HFF-Myc (cell line): Measurements from ENCODE around the gene ASCC3.
A peak's percentile ranks its signal among the peaks of the same experiment; 100 is the strongest.

Source experiments
- DNase-seq: peaks from one replicate; pipeline ENCODE4 v3.0.0-alpha.2; 2011; ENCODE audit warnings: low read depth; ENCODE audit errors: extremely low read depth
- H3K4me3 ChIP-seq: replicated peaks from 2 replicates; pipeline ENCODE4 v1.5.1; 2011; ENCODE audit warnings: low read depth, mild to moderate bottlenecking, control low read depth, low read length
- TF ChIP-seq, protein P1 (sequence below): IDR thresholded peaks from 2 replicates; pipeline ENCODE4 v1.5.1; 2012; ENCODE audit warnings: mild to moderate bottlenecking, low read depth, low read length, control low read depth; ENCODE audit errors: missing control alignments

ASCC3 gene

GRCh38 chr6:100565439-100566104 lies 315.6 kb downstream of the ASCC3 start:
- TF ChIP-seq, protein P1, sequence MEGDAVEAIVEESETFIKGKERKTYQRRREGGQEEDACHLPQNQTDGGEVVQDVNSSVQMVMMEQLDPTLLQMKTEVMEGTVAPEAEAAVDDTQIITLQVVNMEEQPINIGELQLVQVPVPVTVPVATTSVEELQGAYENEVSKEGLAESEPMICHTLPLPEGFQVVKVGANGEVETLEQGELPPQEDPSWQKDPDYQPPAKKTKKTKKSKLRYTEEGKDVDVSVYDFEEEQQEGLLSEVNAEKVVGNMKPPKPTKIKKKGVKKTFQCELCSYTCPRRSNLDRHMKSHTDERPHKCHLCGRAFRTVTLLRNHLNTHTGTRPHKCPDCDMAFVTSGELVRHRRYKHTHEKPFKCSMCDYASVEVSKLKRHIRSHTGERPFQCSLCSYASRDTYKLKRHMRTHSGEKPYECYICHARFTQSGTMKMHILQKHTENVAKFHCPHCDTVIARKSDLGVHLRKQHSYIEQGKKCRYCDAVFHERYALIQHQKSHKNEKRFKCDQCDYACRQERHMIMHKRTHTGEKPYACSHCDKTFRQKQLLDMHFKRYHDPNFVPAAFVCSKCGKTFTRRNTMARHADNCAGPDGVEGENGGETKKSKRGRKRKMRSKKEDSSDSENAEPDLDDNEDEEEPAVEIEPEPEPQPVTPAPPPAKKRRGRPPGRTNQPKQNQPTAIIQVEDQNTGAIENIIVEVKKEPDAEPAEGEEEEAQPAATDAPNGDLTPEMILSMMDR: no peak
- no peak overlapping the region for H3K4me3 ChIP-seq
- no peak for DNase-seq

- H3K4me3 ChIP-seq: no peak overlapping the region
- no peak for DNase-seq
- TF ChIP-seq, protein P1: no peak
Observed at GRCh38 chr6:100559859-100560258, 321.3 kb downstream of the ASCC3 start.

DNA sequence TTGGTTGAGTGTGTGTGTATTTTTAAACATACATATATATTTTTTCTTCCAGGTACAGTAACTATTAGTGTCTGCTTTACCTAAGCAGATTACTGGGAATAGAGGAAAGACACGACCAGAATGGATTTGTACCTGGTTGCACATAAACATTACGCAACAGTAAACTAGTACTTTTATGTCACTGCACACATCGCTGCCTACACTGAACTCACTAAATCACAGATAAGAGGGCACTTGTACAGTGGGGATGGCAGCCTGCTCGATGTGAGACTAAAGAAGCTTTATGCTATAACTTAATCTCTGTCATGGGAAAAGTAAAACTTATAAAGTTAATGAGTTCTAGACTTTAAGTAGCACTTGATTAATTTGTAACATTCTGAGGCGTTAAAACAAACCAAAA lies 326.9 kb downstream of the ASCC3 start:
- TF ChIP-seq, protein P1: no peak
- no peak for DNase-seq
- no peak overlapping the region for H3K4me3 ChIP-seq

DNA sequence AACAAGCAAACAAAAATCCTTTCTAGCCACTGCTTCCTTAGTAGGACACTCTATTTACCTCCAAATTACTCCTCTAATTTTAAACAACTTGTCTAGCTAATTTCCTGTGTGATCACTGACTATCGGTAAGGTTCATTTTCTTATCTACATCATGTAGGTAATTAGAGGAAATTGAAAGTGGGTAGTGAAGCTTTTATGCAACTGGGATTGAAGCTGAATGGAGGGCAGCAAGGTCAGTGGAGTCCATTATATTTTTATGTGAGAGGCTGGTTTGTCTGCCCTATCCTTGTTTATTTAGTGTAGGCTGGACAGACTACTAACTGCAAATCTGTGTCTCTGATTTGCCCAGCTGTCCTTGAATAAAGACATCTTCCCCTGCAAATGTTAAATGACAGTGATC lies 327.9 kb downstream of the ASCC3 start:
- TF ChIP-seq, protein P1: no peak
- DNase-seq: no peak
- no peak overlapping the region for H3K4me3 ChIP-seq

GRCh38 chr6:100549406-100550167 lies 331.5 kb downstream of the ASCC3 start:
- TF ChIP-seq, protein P1: no peak
- no peak overlapping the region for H3K4me3 ChIP-seq
- DNase-seq: no peak

- TF ChIP-seq, protein P1: no peak
- peak; percentile 16 for DNase-seq
- no peak overlapping the region for H3K4me3 ChIP-seq
Observed at GRCh38 chr6:100538086-100538485, 343.0 kb downstream of the ASCC3 start.

GRCh38 chr6:100518588-100518987 lies 362.5 kb downstream of the ASCC3 start:
- no peak overlapping the region for H3K4me3 ChIP-seq
- no peak for DNase-seq
- TF ChIP-seq, protein P1: no peak
